GM21381 (cell line): ENCODE results near the gene GRID1.
"Not testable (repeated sequence)": the region's sequence is repeated elsewhere in the genome, so short reads cannot be mapped to it uniquely, and the experiment has no call there.

ENCODE experiments used
- ATAC-seq: cut with Tn5 transposase; IDR thresholded peaks from one replicate; pipeline ENCODE4 v1.9.1; 2021; ENCODE audit warnings: mild to moderate bottlenecking, moderate library complexity; ENCODE audit not compliant: unreplicated experiment

GRID1 gene

GRCh38 chr10:85863301-85864172, 503.1 kb downstream of the GRID1 start:
- no peak for ATAC-seq

DNA sequence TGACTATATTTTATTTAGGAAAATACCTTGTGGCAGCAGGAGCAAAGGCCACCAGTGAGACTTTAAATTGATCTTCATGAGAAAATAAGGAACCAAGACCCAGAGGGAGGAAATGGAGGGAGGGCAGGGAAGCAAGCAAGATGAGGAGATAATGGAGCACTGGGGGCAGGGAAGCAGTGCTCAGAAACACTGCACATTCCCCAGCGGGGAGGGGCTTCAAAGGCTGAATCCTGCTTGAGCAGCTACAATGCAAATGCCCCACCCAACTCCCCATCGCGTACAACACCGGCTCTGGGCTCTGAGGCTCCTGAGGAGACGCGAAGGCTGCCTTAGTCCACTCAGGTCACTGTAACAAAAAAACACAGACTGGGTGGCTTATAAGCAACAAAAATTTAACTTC, 503.8 kb downstream of the GRID1 start:
- ATAC-seq: no peak

- no peak for ATAC-seq
These were observed 504.9 kb downstream of the GRID1 start for GRCh38 chr10:85861513-85862197.

DNA sequence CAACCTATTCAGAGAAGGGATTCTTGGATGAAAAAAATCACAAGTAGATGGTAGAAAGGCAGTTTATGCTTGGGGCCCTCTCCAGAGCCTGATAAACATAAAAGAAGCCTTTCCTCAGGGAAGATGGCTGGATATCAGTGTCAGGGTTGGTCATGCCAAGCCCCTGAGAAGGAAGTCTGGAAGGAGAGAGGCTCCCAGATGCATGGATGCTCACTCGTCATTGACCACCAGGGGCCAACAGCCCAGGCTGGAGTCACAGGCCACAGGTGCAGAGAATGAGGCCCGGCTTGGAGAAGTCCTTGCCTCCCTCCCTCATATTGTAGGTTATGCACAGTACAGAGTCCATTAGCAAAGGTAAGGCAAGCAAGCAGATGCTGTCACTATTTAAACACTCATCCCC, 506.7 kb downstream of the GRID1 start:
- ATAC-seq: no peak

GRCh38 chr10:85858776-85859515, 507.6 kb downstream of the GRID1 start:
- ATAC-seq: no peak

DNA sequence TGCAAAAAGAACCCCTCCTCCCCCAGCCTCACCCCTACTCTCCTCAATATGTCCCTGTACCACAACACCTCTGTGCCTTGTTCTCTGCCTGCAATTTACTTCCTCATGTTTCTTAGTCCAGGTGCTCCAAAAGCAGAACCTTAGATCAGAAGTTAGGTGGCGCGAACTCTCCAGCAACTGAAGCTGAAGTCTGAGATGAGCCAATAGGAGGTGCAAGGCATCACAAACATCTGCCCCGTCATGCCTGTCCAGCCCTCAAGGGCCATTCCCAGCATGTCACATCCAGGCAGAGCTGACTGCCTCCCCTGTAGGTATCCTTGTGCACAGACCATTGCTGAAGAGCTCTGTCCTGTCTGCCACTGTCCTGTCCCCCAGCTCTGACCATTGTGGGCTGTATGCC, 508.8 kb downstream of the GRID1 start:
- no peak for ATAC-seq

DNA sequence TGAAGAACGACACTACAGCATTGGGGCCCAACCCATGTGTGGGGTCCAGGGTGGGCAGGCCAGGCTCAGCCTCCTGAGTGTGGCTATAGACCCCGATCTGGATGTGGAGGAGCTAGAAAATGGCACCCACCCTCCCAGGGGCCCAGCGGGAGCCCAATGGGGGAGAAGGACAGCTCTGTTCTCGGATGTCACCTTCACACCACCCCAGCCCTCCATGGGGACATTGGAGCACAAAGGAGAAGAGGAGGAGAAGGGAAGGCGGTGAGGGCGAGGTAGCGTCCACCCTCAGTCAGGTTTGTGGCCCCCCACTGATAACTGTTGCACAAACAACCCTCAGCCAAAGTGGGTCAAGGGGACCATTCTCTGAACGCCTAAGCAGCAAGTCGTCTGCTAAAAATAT, 509.3 kb downstream of the GRID1 start:
- ATAC-seq: no peak

DNA sequence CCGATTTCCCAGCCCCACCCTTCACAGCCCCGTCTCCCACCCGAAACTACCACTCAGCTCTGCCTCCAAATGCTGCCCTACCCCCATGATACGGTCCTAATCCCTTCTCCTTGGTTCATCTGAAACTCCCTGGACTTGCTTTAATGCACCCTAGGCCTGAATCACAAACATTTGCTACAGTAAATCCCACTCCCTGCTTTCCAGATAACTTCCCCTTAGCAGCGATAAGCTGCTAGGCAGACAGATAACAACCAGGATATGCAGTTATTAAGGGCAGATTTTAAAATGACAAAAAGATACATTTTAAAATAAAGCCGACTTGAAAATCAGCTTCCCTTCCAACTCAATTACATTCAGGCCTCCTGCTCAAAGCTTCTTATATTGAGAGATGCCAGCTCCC, 514.7 kb downstream of the GRID1 start:
- ATAC-seq: no peak

DNA sequence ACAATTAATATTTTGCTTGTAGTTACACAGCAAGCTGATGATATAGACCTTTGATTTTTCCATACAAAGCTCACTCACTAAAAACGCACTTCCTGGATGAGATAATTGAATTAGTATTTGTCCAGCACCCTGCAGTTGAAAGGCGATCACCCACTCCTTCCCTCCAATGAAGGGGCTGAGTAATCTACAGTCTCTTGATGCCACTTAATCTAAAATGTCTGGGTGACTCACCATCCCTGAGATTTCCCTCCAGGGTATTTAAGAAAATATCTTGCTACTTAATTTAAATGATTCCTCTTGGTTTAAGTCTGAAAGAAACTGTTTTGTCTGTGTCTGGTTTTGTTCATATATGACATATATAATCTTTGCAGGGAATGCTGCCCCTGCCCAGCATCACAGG, 515.3 kb downstream of the GRID1 start:
- ATAC-seq: no peak

- no peak for ATAC-seq
These were observed 515.9 kb downstream of the GRID1 start for GRCh38 chr10:85850736-85851135.

DNA sequence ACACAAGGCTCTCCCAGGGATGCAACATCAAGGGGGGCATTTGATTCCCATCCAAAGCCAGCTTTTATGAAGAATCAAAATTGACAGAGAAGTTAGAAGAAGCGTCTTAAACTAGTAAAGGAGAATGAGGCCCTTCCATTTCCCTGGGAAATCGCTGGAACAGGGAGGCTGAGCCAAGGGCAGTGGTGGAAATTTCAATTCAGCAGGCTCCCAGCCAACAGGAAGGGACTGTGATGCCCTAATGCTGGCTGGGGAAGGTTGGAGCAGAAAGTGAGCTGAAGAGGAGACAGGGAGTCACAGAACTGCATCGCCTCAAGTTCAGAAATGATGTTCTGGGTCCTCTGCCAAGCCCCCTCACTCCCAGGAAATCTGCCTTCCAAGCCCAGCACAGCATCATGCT, 517.3 kb downstream of the GRID1 start:
- ATAC-seq: no peak

DNA sequence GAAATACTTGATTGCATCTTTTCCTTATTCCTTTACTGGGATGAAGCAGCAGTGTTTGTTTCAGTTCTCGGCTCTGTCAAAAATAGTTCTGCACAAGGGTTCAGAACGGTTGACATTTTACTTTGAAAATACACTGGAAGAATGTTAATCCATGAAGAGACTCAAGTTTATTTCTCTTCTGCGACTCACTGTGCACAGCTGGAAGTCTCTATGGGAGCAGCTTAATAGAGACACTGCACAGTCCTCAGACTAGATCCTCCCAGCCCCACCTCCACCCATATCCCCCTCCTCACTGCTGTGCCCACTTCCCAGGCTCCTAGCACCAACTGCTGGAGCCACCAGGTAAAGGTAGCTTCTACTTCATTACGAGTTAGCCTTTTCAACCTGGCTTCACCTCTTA, 517.8 kb downstream of the GRID1 start:
- no peak for ATAC-seq

- ATAC-seq: no peak
These were observed 519.5 kb downstream of the GRID1 start for GRCh38 chr10:85847085-85847484.

DNA sequence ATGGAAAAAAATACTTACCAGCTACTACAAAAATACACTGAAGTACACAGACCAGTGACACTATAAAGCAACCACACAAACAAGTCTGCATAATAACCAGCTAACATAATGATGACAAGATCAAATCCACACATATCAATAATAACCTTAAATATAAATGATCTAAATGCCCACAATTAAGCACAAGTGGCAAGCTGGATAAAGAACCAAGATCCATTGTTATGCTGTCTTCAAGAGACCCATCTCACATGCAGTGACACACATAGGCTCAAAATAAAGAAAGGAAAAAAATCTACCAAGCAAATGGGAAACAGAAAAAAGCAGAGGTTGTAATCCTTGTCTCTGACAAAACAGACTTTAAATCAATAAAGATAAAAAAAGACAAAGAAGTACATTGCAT, 527.9 kb downstream of the GRID1 start:
- ATAC-seq: not testable (repeated sequence)

DNA sequence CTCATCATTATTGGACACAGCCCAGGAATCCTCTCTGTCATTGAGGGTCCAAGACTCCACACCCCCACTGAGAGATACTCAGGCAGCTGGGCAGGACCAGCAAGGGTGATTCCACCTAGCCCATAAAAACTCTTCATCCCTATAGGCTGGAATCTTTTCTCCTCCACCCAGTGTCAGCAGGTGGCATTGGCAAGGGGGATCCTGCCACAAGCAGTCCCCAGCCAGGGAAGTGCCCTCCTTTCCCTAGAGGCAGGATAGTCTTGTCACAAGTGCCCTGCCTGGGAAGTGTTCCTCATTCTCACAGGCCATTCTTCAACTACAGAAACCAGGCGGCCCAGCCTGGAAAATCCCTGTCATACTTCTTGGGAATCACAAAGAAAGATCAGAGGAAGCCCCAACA, 533.6 kb downstream of the GRID1 start:
- no peak for ATAC-seq

- ATAC-seq: no peak
These were observed 535.2 kb downstream of the GRID1 start for GRCh38 chr10:85831422-85831821.

- no peak for ATAC-seq
These were observed 540.2 kb downstream of the GRID1 start for GRCh38 chr10:85826377-85826776.

DNA sequence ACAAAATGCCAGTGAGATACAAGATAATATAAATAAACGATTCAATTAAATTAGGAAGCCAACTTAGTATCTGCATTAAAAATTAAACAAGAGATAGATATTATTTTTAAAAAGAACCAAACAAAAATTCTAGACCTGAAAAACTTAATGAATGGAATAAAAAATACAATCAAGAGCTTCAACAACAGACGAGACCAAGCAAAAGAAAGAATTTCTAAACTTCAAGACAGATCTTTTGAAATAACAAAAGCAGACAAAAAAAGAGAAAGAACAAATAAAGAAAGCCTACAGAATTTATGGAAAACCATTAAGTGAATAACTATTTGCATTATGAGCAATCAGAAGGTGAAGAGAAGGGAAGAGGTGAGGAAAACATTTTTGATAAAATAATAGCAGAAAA, 555.2 kb downstream of the GRID1 start:
- no peak for ATAC-seq

DNA sequence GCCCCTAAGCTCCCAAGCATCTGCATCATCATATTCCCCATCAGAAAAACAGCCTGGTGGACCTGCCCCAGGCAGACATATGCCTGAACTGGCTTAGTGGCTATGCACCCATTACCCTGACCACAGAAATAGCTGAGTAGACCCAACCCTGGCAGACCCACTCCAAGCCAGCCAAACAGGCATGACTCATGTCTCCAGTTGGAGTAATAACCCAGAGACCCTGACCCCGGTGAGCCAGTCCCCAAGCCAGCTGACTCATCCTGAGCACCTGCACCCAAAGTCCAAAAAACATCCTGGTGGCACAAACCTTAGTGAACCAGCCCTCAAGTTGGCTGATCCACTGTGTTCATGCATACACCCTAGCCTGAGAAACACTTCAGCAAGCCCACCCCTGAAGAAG, 555.9 kb downstream of the GRID1 start:
- ATAC-seq: no peak

GRCh38 chr10:85795460-85795859, 571.1 kb downstream of the GRID1 start:
- no peak for ATAC-seq

GRCh38 chr10:85794553-85794952, 572.0 kb downstream of the GRID1 start:
- ATAC-seq: no peak

- ATAC-seq: no peak
These were observed 574.1 kb downstream of the GRID1 start for GRCh38 chr10:85792533-85792858.
